Smooth muscle cell (in vitro differentiated cells): ENCODE data around the gene CLEC2D. TPM values are rescaled to one million over a fixed set of nuclear protein-coding genes. Genes with fewer than 3 reads are reported as not detected.
A peak's percentile ranks its signal among the peaks of the same experiment; 100 is the strongest.
"Not testable (repeated sequence)": the region's sequence is repeated elsewhere in the genome, so short reads cannot be mapped to it uniquely, and the experiment has no call there.

Experiments
- DNase-seq: peaks from one replicate; lab custom pipeline; 2025; ENCODE audit not compliant: unreplicated experiment; lab: John Stamatoyannopoulos, UW
- H2AFZ ChIP-seq: fragments of 200-600 bp; sonication (generic); 2 replicates; pipeline ENCODE4 v1.6.0; 2016; ENCODE audit warnings: antibody characterized with exemption, low read depth, mild to moderate bottlenecking
- H3F3A ChIP-seq: fragments of 200-600 bp; sonication (generic); 2 replicates; pipeline ENCODE4 v1.6.0; 2017; ENCODE audit warnings: antibody characterized with exemption, low read depth
- H3K27ac ChIP-seq: fragments of 200-600 bp; sonication (generic); 2 replicates; pipeline ENCODE4 v1.5.1; 2016; ENCODE audit warnings: low read depth, mild to moderate bottlenecking
- H3K27me3 ChIP-seq: fragments of 200-600 bp; sonication (generic); 2 replicates; pipeline ENCODE4 v1.6.1; 2016; ENCODE audit warnings: low read depth, mild to moderate bottlenecking
- H3K36me3 ChIP-seq: fragments of 200-600 bp; sonication (generic); 2 replicates; pipeline ENCODE4 v1.5.1; 2016; ENCODE audit warnings: low read depth
- H3K4me1 ChIP-seq: fragments of 200-600 bp; sonication (generic); 2 replicates; pipeline ENCODE4 v1.5.1; 2016; ENCODE audit warnings: low read depth
- H3K4me2 ChIP-seq: fragments of 200-600 bp; sonication (generic); 2 replicates; pipeline ENCODE4 v1.6.0; 2016; ENCODE audit warnings: mild to moderate bottlenecking
- H3K4me3 ChIP-seq: fragments of 200-600 bp; sonication (generic); 2 replicates; pipeline ENCODE4 v1.5.1; 2016; ENCODE audit warnings: mild to moderate bottlenecking
- H3K79me2 ChIP-seq: fragments of 200-600 bp; sonication (generic); 2 replicates; pipeline ENCODE4 v1.6.0; 2016; ENCODE audit warnings: low read depth, mild to moderate bottlenecking
- H3K9ac ChIP-seq: fragments of 200-600 bp; sonication (generic); 2 replicates; pipeline ENCODE4 v1.6.0; 2016; ENCODE audit warnings: low read depth
- H3K9me3 ChIP-seq: fragments of 200-600 bp; sonication (generic); replicated peaks from 2 replicates; pipeline ENCODE4 v1.5.1; 2016; ENCODE audit warnings: low read depth
- H4K20me1 ChIP-seq: fragments of 200-600 bp; sonication (generic); 2 replicates; pipeline ENCODE4 v1.6.0; 2016; ENCODE audit warnings: low read depth
- CTCF ChIP-seq: fragments of 200-600 bp; sonication (generic); IDR thresholded peaks from 2 replicates; pipeline ENCODE4 v1.5.1; 2017; ENCODE audit warnings: borderline replicate concordance, mild to moderate bottlenecking, antibody characterized with exemption; ENCODE audit not compliant: insufficient read depth, poor library complexity, severe bottlenecking
- WGBS: methylation state at CpG from one replicate; pipeline ENCODE4 v1.1.7; 2016; ENCODE audit warnings: low lambda C conversion rate; 5-methylcytosine and 5-hydroxymethylcytosine counted together
- polyA plus RNA-seq: library from polyadenylated mRNA; unstranded; fragments of >200 nt; fragmentation: Nextera tagmentation; extraction: Ambion mirVana; gene quantifications from 2 replicates; pipeline ENCODE4 v1.2.1, GENCODE V29; 2016
- total RNA-seq: library from RNA; depleted of rRNA; stranded (reverse); fragments of >200 nt; gene quantifications from 2 replicates; pipeline ENCODE4 v1.2.3, GENCODE V29; 2014

The CLEC2D gene
- total and polyA plus RNA-seq, 2 experiments from 2014 or later, result 2.2 to 5.8 TPM

GRCh38 chr12:9674226-9674590, 4.7 kb downstream of the CLEC2D start:
- DNase-seq, result no peak
- Histone ChIP-seq H2AFZ (no peak overlapping the region), H3K9me3 (no peaks in the 10 kb centered on the region), H3F3A (no peaks in the 10 kb centered on the region), H3K27ac (peak overlapping the region; percentile 74), H3K4me2 (no peak overlapping the region), H3K4me3 (no peak overlapping the region), H3K27me3 (no peaks in the 10 kb centered on the region), H4K20me1 (no peaks in the 10 kb centered on the region), H3K36me3 (no peaks in the 10 kb centered on the region), H3K4me1 (no peaks in the 10 kb centered on the region), H3K9ac (no peak overlapping the region), H3K79me2 (no peaks in the 10 kb centered on the region)
- WGBS, result 100% methylated on average over 2 of the region's 2 CpGs
- no peak for TF ChIP-seq CTCF

GRCh38 chr12:9682508-9682907, 13.0 kb downstream of the CLEC2D start:
- not testable (repeated sequence) for H3F3A ChIP-seq, H3K4me1 ChIP-seq, DNase-seq, H2AFZ ChIP-seq, H3K27me3 ChIP-seq, H3K27ac ChIP-seq, H4K20me1 ChIP-seq, H3K79me2 ChIP-seq, H3K9me3 ChIP-seq, H3K4me3 ChIP-seq, H3K4me2 ChIP-seq, H3K36me3 ChIP-seq, H3K9ac ChIP-seq
- 97% methylated on average over 4 of the region's 4 CpGs for WGBS

DNA sequence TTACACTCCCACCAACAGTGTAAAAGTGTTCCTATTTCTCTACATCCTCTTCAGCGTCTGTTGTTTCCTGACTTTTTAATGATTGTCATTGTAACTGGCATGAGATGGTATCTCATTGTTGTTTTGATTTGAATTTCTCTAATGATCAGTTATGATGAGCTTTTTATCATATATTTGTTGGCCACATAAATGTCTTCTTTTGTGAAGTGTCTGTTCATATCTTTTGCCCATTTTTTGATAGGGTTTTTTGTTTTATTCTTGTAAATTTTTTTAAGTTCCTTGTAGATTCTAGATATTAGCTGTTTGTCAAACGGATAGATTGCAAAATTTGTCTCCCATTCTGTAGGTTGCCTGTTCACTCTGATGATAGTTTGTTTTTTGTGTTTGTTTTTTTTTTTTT, 13.4 kb downstream of the CLEC2D start:
- not testable (repeated sequence) for H3K4me2 ChIP-seq, H4K20me1 ChIP-seq, H3K36me3 ChIP-seq, H3K4me3 ChIP-seq, H3K79me2 ChIP-seq, H3K27me3 ChIP-seq, H3F3A ChIP-seq, H2AFZ ChIP-seq, H3K4me1 ChIP-seq, H3K9ac ChIP-seq, DNase-seq, H3K9me3 ChIP-seq, H3K27ac ChIP-seq
- 96% methylated on average over 2 of the region's 2 CpGs for WGBS

GRCh38 chr12:9685366-9685765, 15.9 kb downstream of the CLEC2D start:
- not testable (repeated sequence) for DNase-seq

GRCh38 chr12:9685915-9686314, 16.4 kb downstream of the CLEC2D start:
- Histone ChIP-seq H3F3A (no peaks in the 10 kb centered on the region), H3K9ac (no peak overlapping the region), H2AFZ (no peak overlapping the region), H3K79me2 (no peaks in the 10 kb centered on the region), H3K4me3 (no peak overlapping the region), H3K27ac (no peak overlapping the region), H3K4me1 (no peaks in the 10 kb centered on the region), H4K20me1 (no peaks in the 10 kb centered on the region), H3K9me3 (no peaks in the 10 kb centered on the region), H3K4me2 (no peak overlapping the region), H3K36me3 (peaks cover 19% of the 10 kb centered on the region), H3K27me3 (no peaks in the 10 kb centered on the region)
- DNase-seq, result no peak
- TF ChIP-seq CTCF, result no peak
- WGBS, result 96% methylated on average over 4 of the region's 4 CpGs

More at GRCh38 chr12:9685366-9685765, 15.9 kb downstream of the CLEC2D start:
- H3K36me3 ChIP-seq, result peaks cover 19% of the 10 kb centered on the region
- not testable (repeated sequence) for H2AFZ ChIP-seq, H3K9me3 ChIP-seq, H3K4me1 ChIP-seq, H3K4me2 ChIP-seq, H3K4me3 ChIP-seq, H4K20me1 ChIP-seq, H3K27me3 ChIP-seq, H3K9ac ChIP-seq, H3K27ac ChIP-seq, H3K79me2 ChIP-seq, H3F3A ChIP-seq
- 66% methylated on average over 5 of the region's 5 CpGs for WGBS
